ENCODE results near the gene NOTUM.

NOTUM gene

DNA sequence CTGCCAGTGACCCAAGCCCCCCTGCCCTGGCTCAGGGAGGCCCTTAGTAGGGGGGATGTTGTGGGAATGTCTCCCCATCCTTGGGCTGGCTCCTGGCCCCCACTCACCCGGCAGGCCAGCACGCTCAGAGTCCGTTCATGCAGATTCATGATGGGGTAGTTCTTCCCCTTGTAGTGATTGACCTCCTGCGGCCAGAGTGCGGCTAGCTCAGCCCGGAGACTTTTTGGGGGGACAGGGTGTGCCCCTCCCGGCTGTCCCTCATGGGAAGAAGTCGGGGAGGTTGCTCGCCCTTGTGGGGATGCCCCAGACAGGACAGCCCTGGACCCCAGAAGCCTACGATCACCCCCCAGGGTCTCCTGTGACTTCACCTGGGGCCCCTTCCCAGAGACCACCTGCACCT is 55.0 kb downstream of the NOTUM start:
- H3K36me3 ChIP-seq (ENCODE audit: control insufficient read depth, low read length), result peaks cover 54% of the 10 kb centered on the region
- TF ChIP-seq CTCF (IDR thresholded peaks at IDR 0.05; ENCODE audit: low read depth, low read length, poor library complexity, severe bottlenecking) (no peak), EZH2phosphoT487 (IDR thresholded peaks at IDR 0.05; ENCODE audit: borderline replicate concordance, low read length) (no peak)
- peaks cover 2% of the 10 kb centered on the region for H3K27me3 ChIP-seq (ENCODE audit: control insufficient read depth, low read length)
- no peak overlapping the region for H3K4me2 ChIP-seq (ENCODE audit: low read length)
- H3K9me2 ChIP-seq (replicated peaks; ENCODE audit: control insufficient read depth, low read length), result no peaks in the 10 kb centered on the region
- H3K4me3 ChIP-seq (ENCODE audit: low read length), result no peak overlapping the region
- H4K20me1 ChIP-seq (ENCODE audit: control insufficient read depth, insufficient read depth, low read depth, low read length), result peaks cover 4% of the 10 kb centered on the region; the same call in 1 of the 2 replicates
- no peak overlapping the region for H3K27ac ChIP-seq (ENCODE audit: low read depth, low read length)
- no peaks in the 10 kb centered on the region for H3K9me3 ChIP-seq (ENCODE audit: control insufficient read depth, insufficient read depth, low read length)
- H3K79me2 ChIP-seq (ENCODE audit: control insufficient read depth, low read length), result peaks cover 17% of the 10 kb centered on the region
- peaks cover 12% of the 10 kb centered on the region for H3K4me1 ChIP-seq (ENCODE audit: control insufficient read depth, low read length)
- no peaks in the 10 kb centered on the region for H3F3A ChIP-seq (ENCODE audit: control insufficient read depth, insufficient read depth)

DNA sequence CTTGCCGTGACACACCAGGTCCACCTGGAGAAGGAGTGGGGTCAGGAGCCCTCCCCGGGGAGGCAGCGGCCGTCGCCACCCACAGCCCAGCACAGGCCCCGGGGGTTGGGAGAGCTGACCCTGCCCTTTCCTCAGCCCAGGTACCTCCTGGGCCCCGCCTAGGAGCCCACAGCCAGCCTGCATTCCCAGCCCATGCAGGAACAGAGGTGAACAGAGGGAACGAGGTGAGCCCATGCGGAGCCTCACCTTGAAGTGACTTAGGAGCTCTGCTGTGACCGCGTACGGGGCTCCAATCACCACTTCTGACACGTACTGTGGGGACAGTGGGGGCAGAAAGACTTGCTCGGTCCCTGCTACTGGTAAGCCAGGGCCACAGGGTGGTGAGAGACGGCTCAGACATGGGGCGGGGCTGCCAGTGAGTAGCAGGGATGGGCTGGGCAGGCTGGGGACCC is 55.5 kb downstream of the NOTUM start:
- peaks cover 51% of the 10 kb centered on the region for H3K36me3 ChIP-seq (ENCODE audit: control insufficient read depth, low read length)
- peaks cover 12% of the 10 kb centered on the region for H3K4me1 ChIP-seq (ENCODE audit: control insufficient read depth, low read length)
- no peak overlapping the region for H3K4me2 ChIP-seq (ENCODE audit: low read length)
- H3K9me3 ChIP-seq (ENCODE audit: control insufficient read depth, insufficient read depth, low read length), result no peaks in the 10 kb centered on the region
- H3K27ac ChIP-seq (ENCODE audit: low read depth, low read length), result no peak overlapping the region
- H3F3A ChIP-seq (ENCODE audit: control insufficient read depth, insufficient read depth), result no peaks in the 10 kb centered on the region
- H3K27me3 ChIP-seq (ENCODE audit: control insufficient read depth, low read length), result peaks cover 2% of the 10 kb centered on the region
- peaks cover 12% of the 10 kb centered on the region for H3K79me2 ChIP-seq (ENCODE audit: control insufficient read depth, low read length)
- no peaks in the 10 kb centered on the region for H3K9me2 ChIP-seq (replicated peaks; ENCODE audit: control insufficient read depth, low read length)
- TF ChIP-seq EZH2phosphoT487 (IDR thresholded peaks at IDR 0.05; ENCODE audit: borderline replicate concordance, low read length) (no peak), CTCF (IDR thresholded peaks at IDR 0.05; ENCODE audit: low read depth, low read length, poor library complexity, severe bottlenecking) (no peak)
- H3K4me3 ChIP-seq (ENCODE audit: low read length), result no peak overlapping the region
- peaks cover 4% of the 10 kb centered on the region; the same call in 1 of the 2 replicates for H4K20me1 ChIP-seq (ENCODE audit: control insufficient read depth, insufficient read depth, low read depth, low read length)

DNA sequence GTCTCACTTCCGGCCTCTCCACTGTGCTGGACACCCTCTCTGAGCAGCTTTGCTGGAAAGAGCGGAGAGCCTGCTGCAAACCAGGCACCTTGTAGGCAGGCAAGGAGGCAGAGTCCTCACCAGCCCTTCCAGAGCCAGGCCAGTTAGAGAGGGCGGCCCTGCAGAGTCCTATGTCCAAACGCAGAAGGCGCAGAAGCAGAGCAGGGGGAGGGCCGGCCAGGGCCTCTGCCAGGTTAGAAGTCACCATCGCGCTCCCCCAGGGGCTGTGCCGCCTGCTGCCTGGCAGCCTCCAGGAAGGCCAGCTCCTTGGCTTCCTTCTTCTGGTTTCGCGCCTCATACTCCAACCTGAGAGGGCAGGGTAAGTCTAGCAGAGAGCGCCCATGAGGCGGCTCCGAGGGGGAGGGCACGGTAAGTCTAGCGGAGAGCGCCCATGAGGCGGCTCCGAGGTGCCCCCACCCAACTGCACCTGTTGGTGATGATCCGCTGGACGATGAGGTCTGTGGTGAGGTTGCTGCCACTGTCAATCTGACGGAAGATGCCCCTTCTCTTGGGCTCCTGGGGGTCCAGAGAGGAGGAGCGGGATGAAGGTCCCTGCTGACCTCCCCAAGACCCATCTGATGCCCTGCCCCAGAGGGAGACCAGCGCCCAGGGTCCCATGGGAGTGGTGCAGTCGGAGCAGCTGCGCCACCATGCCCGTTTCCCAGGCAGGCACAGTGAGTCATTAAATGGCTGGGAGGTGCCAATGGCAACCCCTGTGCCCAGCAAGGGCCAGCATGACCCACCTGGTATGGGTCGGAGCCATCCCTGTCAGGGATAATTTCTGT is 56.2 kb downstream of the NOTUM start:
- Histone ChIP-seq H3K9me3 (ENCODE audit: control insufficient read depth, insufficient read depth, low read length) (no peaks in the 10 kb centered on the region), H3K79me2 (ENCODE audit: control insufficient read depth, low read length) (peaks cover 5% of the 10 kb centered on the region), H3K4me3 (ENCODE audit: low read length) (no peak overlapping the region), H3K27ac (ENCODE audit: low read depth, low read length) (no peak overlapping the region), H3F3A (ENCODE audit: control insufficient read depth, insufficient read depth) (no peaks in the 10 kb centered on the region), H3K36me3 (ENCODE audit: control insufficient read depth, low read length) (peaks cover 57% of the 10 kb centered on the region), H3K27me3 (ENCODE audit: control insufficient read depth, low read length) (peaks cover 2% of the 10 kb centered on the region), H3K4me1 (ENCODE audit: control insufficient read depth, low read length) (peaks cover 5% of the 10 kb centered on the region), H3K4me2 (ENCODE audit: low read length) (no peak overlapping the region), H3K9me2 (replicated peaks; ENCODE audit: control insufficient read depth, low read length) (no peaks in the 10 kb centered on the region), H4K20me1 (ENCODE audit: control insufficient read depth, insufficient read depth, low read depth, low read length) (peaks cover 4% of the 10 kb centered on the region; the same call in 1 of the 2 replicates)
- no peak for TF ChIP-seq EZH2phosphoT487 (IDR thresholded peaks at IDR 0.05; ENCODE audit: borderline replicate concordance, low read length)
- TF ChIP-seq CTCF (IDR thresholded peaks at IDR 0.05; ENCODE audit: low read depth, low read length, poor library complexity, severe bottlenecking), result no peak
